ENCODE measurements around the gene TRANK1.
A peak's percentile ranks its signal among the peaks of the same experiment; 100 is the strongest.
"Not testable (repeated sequence)": the region's sequence is repeated elsewhere in the genome, so short reads cannot be mapped to it uniquely, and the experiment has no call there.

The TRANK1 gene

GRCh38 chr3:36944641-36945270 lies at the start of gene TRANK1:
TSS of gene TRANK1 (minus strand) at chr3:36945054. CDS start at chr3:36944809, 245 bp downstream.
- no peak for DNase-seq

DNA sequence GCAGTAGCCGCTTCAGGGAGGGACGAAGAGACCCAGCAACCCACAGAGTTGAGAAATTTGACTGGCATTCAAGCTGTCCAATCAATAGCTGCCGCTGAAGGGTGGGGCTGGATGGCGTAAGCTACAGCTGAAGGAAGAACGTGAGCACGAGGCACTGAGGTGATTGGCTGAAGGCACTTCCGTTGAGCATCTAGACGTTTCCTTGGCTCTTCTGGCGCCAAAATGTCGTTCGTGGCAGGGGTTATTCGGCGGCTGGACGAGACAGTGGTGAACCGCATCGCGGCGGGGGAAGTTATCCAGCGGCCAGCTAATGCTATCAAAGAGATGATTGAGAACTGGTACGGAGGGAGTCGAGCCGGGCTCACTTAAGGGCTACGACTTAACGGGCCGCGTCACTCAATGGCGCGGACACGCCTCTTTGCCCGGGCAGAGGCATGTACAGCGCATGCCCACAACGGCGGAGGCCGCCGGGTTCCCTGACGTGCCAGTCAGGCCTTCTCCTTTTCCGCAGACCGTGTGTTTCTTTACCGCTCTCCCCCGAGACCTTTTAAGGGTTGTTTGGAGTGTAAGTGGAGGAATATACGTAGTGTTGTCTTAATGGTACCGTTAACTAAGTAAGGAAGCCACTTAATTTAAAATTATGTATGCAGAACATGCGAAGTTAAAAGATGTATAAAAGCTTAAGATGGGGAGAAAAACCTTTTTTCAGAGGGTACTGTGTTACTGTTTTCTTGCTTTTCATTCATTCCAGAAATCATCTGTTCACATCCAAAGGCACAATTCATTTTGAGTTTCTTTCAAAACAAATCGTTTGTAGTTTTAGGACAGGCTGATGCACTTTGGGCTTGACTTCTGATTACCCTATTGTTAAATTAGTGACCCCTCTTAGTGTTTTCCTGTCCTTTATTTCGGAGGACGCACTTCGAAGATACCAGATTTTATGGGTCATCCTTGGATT lies 48.8 kb upstream of the TRANK1 start, which contains the start of gene MLH1:
MLH1 (plus strand) TSS at position 193 of the 958 bp plus-strand sequence; CDS start at position 223, 30 bp downstream.
- DNase-seq = no peak

GRCh38 chr3:36992806-36993325 lies 48.0 kb upstream of the TRANK1 start, which contains the start of gene EPM2AIP1:
TSS of gene EPM2AIP1 (minus strand) at chr3:36993131. CDS start at chr3:36993077, 54 bp downstream.
- no peak for DNase-seq

DNA sequence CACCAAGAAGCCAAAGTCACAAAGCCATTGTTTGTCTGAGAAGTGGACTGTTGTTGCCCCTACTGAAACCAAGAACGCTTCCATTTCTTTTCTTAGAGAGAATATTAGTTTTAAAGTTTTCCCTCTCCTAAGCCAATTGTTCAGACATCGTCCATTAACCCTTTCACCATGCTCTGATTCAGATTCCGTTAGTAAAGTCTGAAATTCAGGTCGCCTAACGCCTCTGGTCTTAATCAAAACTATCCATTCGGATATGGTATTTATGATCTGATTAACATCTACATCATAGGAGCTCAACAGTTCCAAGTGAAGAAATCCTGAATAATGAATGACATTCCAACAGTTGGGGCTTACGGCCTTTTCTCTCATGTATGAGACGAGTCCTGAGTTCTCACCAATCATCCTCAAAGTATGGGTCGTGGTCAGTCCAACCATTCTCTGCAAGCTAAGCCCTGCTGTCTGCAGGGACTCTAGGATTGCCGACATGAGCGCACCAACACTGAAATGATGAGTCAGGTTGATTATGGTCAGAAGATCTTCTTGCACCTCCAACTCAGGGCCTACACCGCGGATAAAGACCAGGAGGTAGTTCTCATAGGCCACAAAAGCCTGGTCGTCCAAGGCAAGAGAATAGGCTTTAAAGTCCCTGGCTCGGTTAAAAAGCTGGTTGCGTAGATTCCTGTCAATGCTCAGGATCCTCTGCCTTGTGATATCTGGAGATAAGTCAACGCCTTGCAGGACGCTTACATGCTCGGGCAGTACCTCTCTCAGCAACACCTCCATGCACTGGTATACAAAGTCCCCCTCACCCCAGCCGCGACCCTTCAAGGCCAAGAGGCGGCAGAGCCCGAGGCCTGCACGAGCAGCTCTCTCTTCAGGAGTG lies 47.3 kb upstream of the TRANK1 start:
- DNase-seq = no peak

DNA sequence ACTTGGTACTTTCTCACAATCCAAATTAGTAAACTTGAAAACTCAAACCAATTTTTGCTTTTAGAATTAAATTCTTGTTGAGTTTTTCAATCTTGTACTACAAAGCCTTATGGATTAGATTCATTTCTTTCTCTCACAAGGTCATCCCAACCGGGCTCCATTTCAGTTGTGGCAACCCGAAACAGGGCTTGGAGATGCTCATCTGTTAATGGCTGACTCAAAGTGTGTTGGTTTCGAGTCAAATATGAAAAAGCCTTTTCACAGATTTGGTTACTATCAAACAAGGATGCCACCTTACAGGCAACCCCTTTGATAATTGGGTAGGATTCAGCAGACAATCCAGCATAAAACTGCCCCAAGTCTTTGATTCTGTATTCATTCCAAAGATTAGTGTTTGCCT lies 46.3 kb upstream of the TRANK1 start:
- no peak for DNase-seq

DNA sequence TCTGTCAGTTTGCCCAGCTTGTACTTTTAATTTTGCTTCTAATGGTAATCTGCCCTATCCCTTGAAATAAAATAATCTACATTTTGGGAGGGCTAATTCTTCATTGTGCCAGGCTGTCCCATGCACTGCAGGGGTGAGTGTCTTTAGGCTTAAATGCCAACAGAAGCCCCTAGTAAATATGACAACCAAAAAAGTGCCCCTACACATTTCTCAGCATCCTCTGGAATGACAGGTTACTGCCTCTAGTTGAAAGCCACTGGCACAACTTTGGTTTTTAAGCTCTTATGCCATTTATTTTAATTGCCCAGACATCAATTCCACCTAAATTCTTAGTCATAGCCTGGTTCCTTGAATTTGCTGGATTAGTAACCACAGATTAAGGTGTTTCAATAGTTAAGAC lies 44.7 kb upstream of the TRANK1 start:
- DNase-seq = no peak

- no peak for DNase-seq
Measured at GRCh38 chr3:36989005-36989404, 44.2 kb upstream of the TRANK1 start.

DNA sequence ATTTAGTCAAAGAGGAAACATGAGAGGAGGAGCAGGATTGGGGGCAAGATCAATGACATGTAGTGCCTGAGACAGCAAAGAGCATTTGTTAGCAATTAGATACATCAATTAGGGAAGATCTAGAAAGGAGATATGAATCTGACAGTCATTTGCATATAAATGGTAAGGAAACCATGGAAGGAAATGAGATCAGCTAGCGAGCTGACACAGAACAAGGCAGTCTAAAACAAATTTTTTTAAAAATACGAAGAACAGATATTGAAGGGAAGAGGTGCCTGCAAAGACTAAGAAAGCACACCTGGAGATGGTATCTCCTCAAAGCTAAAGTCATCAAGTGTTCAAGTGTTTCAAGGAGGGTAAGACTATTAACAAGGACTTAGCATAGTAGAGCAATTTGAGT lies 43.5 kb upstream of the TRANK1 start:
- no peak for DNase-seq

DNA sequence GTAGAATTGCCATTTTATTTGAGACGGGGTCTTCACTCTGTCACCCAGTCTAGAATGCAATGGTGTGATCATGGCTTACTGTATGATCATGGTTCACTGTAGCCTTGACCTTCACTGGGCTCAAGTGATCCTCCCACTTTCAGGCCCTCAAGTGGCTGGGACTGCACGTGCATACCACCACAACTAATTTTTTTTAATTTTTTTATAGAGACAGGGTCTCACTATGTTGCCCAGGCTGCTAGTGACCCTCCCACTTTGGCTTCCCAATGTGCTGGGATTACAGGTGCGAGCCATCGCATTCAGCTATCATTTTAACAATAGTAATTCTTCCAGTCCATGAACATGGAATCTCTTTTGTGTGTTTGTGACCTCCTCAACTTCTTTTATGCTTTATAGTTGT lies 36.2 kb upstream of the TRANK1 start:
- no peak for DNase-seq

- DNase-seq = no peak
Measured at GRCh38 chr3:36973139-36973538, 28.3 kb upstream of the TRANK1 start.

GRCh38 chr3:36972163-36972562 lies 27.3 kb upstream of the TRANK1 start:
- DNase-seq = no peak

DNA sequence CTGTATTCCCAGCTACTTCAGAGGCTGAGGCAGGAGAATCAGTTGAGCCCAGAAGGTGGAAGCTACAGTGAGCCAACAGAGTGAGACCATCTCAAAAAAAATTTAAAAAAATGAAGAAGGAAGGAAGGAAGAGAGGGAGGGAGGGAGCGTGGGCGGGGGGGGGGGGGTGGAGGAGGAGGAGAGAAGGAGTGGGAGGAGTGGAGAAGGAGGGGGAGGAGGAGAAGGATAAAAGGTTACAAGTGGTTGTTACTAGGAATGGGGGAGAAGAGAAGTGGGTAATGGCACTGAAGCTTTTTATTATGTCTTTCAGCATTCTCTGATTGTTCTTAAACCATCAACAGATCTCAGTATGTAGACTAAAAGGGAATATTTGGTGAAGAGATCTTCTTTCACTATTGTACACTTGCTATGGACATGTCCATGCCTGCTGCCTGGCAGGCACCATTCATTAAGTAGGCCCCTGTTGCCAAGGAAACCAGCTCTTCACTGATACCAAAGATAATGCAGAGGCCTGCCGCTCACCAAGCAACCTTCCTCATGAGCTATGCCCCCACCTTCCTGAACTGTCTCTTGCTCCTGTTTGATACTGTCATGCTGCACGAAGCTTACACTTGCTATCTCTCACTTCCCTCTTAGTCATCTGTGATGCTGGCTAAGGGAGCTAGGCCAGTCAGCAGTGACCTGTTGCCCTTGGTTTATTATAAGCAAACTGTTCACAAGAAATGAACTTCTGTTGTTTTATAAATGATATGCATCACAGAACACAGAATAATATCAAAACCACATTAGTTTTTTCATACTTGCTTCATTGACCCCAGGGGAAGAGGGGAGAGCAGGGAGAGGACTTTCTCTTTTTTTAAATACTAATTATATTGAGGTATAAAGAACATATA lies 24.9 kb upstream of the TRANK1 start:
- peak; percentile 81 for DNase-seq

DNA sequence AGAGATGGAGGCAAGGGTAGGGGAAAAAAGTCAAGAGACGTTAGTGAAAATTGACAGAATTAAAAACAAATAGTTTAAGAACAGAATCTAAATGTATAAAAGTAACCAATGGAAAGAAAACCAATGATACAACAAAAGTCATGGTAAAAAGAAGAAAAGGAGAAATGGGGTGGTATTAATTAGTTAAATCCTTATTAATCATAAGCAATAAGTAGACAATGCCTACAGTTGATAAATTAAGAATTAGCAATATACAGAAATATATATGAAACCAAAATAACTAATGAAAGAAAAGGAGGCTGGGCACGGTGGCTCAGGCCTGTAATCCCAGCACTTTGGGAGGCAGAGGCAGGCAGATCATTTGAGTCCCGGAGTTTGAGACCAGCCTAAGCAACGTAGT lies 24.2 kb upstream of the TRANK1 start:
- DNase-seq = no peak

- DNase-seq = no peak
Measured at GRCh38 chr3:36965440-36965839, 20.6 kb upstream of the TRANK1 start.

DNA sequence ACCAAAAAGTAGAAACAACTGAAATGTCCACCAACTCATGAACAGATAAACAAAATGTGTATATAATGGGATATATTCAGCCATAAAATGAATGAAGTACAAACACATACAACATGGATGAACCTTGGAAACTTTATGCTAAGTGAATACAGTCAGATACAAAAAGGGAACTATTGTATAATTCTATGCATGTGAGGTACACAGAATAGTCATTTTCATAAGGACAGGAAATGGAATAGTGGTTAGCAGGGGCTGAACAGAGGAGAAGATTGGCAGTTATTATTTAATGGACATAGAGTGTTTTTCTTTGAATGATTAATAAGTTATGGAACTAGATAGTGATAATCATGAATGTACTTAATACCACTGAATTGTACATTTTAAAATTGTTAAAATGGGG lies 20.0 kb upstream of the TRANK1 start:
- no peak for DNase-seq

- DNase-seq = no peak
Measured at GRCh38 chr3:36964331-36964730, 19.5 kb upstream of the TRANK1 start.

GRCh38 chr3:36963008-36963407 lies 18.2 kb upstream of the TRANK1 start:
- DNase-seq = not testable (repeated sequence)

- DNase-seq = no peak
Measured at GRCh38 chr3:36960502-36960901, 15.6 kb upstream of the TRANK1 start.

DNA sequence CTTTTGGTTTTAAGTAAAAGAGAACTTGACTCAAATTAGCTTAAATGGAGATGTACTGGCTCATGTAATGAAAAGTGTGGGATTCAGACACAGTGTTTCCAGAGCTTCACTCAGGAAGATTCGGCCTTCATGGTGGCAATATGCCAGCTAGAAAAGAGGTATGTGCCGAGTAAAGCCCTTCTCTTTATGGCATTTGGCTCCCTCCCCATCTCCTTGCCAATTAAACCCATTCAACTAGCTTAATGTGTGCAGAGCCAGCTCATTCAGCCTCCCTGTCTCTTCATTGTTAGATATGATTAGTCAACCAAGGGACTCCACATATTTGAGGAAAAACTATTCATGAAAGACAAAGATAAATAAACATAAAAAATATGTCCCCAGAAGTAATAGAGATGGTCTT lies 15.0 kb upstream of the TRANK1 start:
- no peak for DNase-seq

DNA sequence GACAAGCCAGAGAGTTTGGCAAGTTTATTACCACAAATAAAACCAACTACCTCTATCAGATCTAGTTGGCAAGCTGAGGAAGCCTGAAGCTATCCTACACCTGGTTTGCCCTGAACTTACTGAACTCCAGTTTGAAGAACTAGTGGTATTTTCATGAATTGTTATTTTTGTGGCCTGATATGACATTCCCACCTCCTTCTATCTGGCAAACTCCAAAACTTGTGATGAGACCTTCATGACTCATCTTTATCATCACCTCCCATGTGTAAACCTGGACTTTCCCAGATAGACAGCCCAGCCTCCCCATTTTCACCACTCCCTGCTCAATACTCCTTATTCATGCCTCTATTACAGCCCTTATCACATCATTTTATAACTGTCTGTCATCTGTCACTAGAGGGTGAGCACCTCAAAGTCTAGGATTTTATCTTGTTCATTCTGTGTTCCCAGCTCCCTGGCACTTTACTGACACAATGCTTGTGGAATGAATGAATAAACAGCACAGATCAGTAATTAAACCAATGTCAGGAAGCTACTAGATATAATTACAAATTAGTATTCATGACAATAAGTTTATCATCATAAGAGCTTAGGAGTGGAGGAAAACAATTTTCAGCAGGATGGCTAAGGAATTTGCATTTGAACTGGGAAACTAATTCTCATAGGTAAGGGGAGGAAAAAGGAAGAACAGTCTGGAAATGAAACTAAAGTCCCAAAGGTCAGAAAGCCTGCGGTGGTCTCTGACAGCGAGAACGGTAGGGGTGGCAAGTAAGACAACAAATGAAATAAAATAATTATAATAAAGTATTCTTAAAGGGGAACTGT lies 13.2 kb upstream of the TRANK1 start:
- DNase-seq = no peak

- no peak for DNase-seq
Measured at GRCh38 chr3:36957063-36957462, 12.2 kb upstream of the TRANK1 start.
